Activated CD8-positive, alpha-beta memory T cell treated with anti-CD3 and anti-CD28 coated beads for 24 hours (primary cell): Measurements from ENCODE around the gene FER.
"Not testable (repeated sequence)": the region's sequence is repeated elsewhere in the genome, so short reads cannot be mapped to it uniquely, and the experiment has no call there.

Experiments
- DNase-seq: peaks from one replicate; pipeline ENCODE4 v3.0.0-alpha.2; 2020

Gene FER

DNA sequence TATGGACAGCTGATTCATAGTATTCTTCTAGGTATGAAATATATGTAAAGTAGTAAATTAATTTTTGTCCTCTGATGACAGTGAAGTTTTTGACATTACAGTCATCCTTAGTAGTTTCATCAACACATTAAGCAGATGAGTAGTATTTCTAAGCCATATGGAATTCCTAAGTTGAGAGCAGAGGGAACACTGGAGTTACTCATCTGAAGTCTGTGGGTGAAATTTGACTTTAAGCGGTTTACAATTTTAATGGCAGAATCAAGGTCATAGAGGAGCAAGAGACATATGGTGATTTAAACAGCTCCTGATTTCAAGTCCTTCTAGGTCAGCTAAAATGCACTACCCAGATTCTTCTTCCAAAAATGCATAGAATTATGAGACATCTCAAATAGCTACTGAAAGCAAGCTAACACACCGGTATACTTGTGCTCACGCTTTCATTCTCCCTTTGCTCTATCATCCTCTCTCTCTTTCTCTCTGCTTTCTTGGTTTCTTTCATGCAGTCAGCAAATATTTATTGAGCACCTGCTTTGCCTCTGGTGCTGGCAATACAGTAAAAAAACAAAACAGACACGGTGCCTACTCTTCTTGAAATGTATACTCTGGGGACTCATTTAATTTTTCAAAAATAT is 235.9 kb downstream of the FER start:
- DNase-seq, result no peak

DNA sequence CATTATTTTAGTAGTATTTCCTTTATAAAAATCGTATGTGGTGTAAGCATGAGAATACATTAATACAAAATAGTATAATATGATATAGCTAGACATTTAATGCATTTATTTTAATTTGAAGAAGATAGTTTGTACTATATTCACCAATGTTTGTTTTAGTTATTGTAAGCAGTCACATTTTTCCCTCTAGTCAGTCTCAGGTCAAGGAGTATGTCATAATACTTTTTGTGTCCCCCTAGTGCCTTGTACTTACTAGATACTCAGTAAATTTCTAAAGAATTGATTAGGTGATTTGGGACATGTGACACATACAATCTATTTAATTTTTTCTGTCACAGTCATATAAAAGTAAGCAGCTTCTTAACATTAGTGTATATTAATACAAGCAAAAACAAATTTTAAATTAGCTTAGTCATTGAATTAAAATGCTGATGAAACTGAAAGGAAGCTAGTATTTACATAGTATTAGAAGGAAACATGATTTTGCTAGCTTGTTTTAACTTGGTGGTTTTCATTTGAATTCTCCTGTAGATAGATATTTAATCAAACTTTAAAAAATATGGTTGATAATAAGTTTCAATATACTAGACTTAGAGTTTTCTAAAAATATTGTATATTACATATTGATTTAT is 242.2 kb downstream of the FER start:
- DNase-seq, result no peak

DNA sequence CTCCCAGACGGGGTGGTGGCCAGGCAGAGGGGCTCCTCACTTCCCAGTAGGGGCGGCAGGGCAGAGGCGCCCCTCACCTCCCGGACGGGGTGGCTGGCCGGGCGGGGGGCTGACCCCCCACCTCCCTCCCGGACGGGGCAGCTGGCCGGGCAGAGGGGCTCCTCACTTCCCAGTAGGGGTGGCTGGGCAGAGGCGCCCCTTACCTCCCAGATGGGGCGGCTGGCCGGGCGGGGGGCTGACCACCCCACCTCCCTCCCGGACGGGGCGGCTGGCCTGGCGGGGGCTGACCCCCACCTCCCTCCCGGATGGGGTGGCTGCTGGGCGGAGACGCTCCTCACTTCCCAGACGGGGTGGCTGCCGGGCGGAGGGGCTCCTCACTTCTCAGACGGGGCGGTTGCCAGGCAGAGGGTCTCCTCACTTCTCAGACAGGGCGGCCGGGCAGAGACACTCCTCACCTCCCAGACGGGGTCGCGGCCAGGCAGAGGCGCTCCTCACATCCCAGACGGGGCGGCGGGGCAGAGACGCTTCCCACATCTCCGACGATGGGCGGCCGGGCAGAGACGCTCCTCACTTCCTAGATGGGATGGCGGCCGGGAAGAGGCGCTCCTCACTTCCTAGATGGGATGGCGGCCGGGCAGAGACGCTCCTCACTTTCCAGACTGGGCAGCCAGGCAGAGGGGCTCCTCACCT is 244.8 kb downstream of the FER start:
- DNase-seq, result not testable (repeated sequence)

DNA sequence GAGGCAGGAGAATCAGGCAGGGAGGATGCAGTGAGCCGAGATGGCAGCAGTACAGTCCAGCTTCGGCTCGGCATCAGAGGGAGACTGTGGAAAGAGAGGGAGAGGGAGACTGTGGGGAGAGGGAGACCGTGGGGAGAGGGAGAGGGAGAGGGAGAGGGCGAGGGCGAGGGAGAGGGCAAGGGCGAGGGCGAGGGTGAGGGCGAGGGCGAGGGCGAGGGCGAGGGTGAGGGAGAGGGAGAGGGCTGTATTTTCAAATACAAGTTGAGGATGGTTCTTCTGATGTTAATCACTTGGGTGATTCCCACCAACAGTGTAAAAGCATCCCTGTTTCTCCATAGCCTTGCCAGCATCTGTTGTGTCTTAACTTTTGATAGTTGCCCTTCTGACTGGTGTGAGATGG is 245.7 kb downstream of the FER start:
- not testable (repeated sequence) for DNase-seq

DNA sequence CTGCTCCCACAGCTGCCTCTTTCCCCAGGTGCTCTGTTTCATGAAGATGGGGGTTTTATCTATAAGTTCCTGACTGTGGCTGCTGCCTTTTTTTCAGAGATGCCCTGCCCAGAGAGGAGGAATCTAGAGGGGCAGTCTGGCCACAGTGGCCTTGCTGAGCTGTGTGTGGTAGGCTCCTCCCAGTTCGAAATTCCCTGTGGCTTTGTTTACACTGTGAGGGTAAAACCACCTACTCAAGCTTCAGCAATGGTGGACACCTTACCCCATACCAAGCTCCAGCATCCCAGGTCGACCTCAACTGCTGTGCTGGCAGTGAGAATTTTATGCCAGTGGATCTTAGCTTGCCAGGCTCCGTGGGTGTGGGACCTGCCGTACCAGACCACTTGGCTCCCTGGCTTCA is 250.0 kb downstream of the FER start:
- no peak for DNase-seq

DNA sequence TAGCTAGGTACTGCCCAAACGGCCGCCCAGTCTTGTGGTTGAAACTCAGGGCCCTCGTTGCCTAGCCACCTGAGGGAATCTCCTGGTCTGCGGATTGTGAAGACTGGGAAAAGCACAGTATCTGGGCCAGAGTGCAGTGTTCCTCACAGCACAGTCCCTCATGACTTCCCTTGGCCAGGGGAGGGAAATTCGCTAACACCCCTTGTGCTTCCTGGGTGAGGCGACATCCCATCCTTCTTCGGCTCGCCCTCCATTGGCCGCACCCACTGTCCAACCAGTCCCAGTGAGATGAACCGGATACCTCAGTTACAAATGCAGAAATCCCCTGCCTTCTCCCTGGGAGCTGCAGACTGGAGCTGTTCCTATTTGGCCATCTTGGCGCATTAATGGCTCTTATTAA is 250.5 kb downstream of the FER start:
- DNase-seq, result no peak

DNA sequence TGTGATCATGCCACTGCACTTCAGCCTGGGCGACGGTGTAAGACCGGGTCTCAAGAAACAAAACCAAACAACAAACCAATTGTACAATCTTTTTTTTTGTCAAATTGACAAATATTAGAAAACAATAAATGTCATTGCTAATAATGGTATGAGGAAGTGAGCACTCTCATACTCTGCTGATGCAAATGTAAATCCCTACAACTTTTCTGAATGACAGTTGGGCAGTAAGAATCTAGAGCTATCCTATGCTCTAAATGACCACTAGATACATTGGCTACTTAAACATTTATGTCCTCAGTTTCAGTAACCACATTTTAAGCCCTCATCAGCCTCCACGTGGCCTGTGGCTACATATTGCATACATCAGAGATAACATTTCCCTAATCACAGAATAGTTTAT is 256.2 kb downstream of the FER start:
- DNase-seq, result no peak

DNA sequence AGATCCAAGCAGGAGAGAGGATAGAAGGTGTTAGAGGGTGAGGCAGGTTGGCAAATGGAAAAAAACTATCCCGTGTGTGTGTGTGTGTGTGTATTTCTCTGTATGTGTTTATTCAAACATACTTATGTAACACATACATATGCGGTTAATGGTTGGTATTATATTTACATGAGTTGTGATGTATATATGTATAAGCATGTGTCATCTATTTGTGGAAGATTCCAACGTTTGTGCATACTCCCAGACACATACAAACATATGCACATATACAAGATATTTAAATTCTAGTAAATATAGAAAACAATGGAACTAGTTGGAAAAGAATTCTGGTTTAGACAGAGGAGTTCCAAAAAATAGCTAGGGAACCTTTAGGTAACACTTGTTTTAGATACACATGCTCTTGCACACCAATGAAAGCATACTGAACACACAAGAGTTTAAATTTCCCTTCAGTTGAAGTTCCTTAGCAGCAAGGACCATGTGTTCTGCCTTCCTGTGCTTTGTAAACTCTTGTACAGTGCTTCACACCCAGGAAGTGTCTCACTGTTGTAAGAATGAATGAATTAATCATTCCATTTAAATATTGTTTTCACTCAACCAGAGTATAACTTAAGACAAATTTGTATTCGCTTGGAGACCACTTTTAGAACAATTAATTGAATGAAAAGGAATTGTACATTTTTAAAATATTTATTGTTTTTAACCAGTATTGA is 257.8 kb downstream of the FER start:
- no peak for DNase-seq

DNA sequence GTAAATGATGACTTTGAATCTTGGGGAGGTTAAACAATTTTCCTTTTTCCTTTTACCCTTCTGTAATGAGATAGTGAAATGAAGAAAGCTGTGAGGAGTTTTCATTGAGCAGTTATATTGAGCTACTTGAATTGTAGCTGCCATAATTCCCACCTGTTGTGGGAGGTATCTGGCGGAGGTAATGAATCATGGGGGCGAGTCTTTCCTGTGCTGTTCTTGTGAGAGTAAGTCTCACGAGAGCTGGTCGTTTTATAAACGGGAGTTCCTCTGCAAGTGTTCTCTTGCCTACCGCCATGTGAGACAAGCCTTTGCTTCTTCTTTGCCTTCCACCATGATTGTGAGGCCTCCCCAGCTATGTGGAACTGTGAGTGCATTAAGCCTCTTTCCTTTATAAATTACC is 258.4 kb downstream of the FER start:
- no peak for DNase-seq

DNA sequence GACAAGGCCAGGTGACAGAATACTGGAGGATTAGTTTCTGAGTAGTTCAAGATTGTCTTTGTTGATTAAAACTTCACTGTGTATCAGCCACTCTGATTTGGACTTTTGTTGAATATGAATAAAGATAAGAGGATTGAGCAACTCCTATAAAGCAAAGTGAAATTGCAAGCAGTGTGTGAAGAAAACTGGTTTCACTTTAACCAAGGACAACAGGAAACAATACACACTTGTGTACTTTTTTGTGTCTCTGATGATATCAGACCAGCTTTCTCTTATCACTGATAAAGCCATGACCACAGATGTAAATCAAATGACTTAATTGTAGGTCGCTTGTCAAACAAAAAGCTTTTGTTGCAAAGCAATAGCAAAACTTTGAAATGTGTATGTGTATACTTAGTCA is 268.6 kb downstream of the FER start:
- DNase-seq, result no peak

DNA sequence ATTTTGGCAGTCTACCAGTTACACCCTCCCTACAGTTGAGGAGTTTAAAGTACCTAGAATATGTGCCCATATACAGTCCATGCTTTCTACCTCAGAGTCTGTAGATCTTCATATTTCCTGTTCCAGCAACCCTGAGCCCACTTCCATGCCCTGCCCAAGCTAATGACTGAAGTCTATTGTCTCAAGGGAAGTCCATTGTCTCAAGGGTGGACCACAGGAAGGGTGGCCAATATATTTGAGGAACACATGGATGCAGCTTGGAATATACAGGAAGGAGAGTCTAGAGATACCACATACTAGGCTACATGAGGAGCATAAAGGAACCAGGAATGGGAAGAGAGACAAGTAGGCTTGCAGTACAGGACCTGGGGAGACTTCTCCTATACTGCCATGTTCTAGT is 274.4 kb downstream of the FER start:
- no peak for DNase-seq

DNA sequence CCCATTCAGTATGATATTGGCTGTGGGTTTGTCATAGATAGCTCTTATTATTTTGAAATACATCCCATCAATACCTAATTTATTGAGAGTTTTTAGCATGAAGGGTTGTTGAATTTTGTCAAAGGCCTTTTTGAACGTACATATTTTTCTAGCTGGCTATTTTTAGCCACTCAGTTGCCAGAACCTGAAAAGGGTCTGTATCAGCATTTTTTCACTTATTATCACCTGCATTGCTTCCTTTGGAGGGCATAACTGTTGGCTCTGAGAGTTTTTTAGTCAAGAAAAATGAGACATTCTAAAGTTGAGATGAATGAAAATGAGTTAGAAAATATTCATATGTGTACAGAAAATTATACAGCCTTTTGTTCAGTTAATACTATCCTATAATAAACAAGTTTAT is 278.0 kb downstream of the FER start:
- DNase-seq, result not testable (repeated sequence)

DNA sequence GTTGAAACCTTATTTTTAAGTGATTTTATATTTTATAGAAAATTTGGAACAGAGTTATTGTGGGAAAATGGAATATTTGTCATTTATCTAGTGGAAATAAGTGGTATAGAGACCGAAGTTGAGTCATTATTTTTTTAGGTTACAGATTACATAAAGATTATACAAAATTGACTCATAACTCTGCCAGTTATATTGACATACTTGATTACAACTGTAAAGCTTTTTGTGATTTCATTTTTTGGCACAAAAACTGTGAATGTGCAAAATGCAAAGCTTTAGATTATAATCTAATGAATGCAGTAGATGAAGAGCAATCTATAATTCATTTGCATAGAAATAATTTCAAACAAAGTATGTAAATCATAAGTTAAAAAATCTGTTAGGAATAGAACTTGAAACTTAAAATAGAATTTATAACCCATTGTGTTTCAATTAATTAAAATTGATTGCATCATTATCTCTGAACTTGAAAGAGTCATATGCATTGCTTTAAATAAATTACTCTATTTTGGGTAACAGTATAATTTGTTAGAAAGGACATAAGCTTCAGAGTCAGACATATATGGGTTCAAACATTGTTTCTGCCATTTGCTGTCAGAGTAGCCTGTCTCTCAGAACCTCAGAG is 280.4 kb downstream of the FER start:
- no peak for DNase-seq

DNA sequence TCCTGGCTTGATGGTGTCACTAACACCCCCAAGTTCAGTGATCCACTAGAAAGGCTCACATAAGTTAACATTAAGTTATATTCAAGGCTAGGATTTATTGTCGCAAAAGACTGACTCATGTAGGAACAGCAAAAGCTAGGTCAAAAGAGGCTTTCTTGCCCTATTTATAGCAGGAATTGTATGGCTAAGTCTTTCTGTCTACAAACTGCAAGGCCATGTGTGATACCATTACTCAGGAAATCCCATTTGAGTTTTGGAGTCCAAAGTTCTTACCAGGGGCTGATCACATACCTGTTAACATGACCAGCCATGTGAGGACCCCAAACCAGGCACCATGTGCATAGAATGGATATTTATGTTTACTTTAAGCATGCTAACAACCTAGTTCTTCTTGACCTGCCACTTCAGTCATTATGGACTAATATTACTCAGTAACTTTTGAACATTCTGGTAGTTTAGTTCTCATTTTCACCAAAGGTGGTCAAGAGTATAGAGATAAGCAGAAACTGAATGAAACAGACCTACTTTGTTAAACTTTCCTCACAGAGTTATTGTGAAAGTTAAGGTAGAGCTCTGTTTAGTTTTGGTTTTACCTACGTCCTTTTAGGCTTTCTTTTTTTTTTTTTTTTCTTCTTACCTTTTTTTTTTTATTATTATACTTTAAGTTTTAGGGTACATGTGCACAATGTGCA is 281.1 kb downstream of the FER start:
- DNase-seq, result no peak

DNA sequence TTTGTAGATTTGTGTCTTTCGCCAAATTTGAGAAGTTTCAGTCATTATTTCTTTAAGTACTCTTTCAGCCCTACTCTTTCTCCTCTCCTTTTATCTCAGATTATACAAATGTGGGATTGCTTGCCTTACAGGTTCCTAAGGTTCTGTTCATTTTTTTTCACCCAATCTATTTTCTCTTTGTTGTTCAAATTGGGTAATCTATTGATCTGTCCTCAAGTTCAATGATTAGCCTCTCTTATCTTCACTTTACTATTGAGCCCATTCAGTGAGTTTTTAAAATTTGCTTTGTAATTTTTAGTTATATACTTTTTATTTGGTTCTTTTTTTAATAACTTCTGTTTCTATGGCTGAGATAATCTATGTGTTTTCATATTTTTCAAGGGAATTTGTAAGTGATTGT is 282.1 kb downstream of the FER start:
- no peak for DNase-seq

DNA sequence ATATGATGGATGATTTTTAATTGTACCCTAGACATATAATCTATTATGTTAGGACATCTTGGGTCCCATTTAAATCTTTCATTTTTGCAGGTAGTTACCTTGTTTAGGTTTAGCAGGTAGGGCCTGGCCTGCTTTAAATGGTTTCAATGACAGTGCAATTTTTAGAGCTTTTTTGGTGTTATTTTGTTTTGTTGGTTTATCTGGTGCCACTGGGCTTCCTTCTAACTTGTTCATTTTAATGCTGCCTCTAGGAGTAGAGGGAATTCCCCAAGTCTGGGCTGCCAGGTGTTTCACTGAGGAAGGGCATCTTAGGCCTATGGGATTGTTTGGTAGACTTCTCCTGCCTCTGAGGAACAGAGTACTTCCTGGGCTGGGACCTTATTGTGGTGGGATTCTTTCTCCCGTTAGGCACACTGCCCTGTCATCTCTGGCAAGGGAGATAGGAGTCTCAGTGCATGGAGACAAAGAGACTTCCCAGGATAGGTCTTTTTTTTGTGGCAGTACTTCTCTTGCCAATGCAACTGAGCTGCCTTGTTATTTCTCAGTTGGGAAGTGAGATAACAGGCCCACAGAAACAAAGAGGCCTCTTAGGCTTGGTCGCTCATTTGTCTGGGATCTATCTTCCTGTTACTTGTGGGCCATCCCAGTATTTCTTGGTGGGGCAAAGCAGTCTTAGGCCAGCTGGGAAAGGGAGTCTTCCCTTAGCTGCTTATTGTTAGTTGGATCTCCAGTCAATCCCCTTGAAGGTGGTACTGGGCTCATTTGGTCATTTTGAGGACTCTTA is 282.9 kb downstream of the FER start:
- DNase-seq, result no peak

DNA sequence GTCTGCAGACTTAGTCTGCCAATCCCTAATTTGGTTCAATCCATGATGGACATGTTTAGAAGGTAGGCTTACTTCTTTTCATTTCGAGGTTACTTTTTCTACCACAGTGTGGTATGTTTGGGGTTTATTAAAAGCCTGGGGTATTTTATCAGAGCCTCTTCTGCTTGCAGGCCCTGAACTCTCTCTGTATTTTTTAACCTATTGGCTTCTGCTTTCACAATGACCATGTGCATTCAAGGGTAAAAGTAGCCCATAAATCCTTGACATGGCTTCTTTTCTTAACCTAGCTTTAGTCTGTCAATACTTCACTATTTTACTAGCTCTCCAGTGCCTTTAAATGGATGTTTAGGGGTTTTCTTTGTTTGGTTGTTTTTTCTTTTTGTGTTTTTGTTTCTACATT is 286.6 kb downstream of the FER start:
- DNase-seq, result no peak

DNA sequence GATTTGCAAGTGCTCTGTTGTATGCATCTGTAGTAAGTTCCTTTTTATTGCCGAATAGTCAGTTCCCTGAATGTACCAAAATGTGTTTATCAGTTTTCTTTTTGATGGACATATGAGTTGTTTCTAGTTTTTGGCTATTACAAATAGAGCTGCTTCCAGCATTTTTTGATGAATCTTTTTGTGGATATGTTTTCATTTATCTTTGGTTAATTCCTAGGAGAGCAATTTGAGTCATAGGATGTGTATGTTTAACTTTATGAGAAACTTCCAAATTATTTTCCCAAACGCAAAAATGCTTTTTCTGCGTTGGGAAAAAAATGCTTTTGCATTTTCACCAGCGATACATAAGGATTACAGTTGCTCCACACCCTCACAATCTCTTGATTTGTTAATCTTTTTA is 287.7 kb downstream of the FER start:
- DNase-seq, result no peak

DNA sequence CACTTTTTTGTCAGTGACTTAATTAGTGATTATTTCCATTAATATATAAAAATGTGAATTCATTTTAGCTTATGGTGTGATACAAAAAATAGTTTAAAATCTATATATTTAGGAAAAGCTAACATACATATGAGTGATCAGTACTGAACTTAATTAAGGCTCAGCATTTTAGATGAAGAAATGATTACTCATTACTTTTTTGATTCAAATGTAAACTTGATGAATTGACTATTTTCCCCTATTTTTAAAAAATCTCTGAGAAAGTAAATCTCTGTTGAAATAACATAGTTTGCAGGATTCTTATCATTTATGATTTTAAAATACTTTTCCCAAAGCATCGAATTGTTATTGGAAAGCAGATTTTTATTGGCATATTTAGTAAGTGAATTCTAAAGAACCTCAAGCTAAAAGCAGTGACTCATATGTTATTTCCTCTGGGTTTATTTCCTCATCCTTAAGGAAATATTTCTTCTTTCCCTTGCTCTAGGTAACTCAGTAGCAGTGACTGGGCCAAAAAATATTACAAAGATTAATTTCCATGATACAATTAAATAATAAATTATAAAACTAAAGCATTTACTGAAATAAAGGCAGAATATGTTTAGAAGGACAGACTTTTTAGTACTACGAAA is 290.6 kb downstream of the FER start:
- no peak for DNase-seq

DNA sequence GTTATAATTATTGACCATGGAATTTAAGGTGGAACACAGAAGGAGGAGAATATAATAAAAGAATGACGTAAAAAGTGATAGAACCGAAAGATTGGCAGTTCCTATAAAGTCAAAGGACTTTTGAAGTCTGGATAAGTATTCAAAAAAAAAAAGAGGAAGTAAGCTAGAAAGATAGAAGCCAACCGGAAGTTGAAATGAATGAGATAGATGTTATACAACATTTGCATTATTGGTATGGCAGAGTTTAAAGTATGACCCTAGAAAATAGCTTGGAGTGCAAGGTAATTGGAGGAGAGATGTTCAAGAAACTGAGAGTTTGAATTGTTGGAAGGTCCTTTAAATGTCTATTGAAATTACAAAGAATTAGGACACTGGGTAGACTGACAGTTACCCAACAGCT is 293.6 kb downstream of the FER start:
- DNase-seq, result no peak

DNA sequence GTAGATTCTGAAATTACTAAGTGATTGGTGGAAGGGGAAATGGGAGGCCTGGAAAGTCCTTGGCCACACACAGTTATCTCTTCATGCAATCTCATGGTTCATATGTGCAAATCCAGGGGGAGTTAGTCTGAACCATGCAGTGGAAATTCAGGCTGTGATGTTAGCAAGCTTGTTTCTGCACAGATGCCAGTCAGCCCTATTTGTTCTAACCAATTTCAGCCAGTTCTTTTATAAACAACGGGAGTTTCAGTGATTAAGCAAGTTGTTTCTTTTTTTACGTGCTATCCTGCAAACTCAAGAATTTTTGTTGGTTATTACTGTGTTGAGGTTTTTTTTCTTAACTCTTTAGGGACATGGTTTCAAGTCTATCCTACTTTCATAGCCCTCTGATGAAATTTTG is 298.0 kb downstream of the FER start:
- no peak for DNase-seq

DNA sequence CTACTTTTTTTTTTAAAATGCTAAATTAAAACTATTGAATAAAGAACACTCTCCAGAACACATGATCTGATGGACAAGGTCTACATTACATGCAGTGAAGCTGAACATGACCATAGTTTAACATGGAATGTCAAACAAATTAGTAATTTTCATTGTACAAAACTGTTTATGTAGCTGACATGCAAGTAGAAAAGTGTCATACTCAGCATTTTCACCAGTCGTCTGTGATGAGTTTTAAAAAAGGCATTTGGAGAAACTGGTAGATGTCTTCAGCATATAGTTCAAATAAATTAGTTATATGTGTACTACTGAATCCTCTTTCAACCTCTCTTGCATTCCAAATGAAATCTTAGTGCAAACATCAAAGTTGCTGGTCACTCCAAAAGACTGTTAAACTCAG is 301.9 kb downstream of the FER start:
- DNase-seq, result no peak
